NB4 (cell line): ENCODE results near the gene SIRPA.
"Not testable (repeated sequence)": the region's sequence is repeated elsewhere in the genome, so short reads cannot be mapped to it uniquely, and the experiment has no call there.

ENCODE experiments used
- DNase-seq: peaks from one replicate; pipeline ENCODE4 v3.0.0; 2010; ENCODE audit warnings: low read depth
- H3K4me3 ChIP-seq: one replicate; pipeline ENCODE4 v1.5.1; 2011; ENCODE audit warnings: mild to moderate bottlenecking, low read depth, low read length, moderate library complexity
- CTCF ChIP-seq: IDR thresholded peaks from one replicate; pipeline ENCODE4 v1.5.1; 2012; ENCODE audit warnings: low read depth, low read length
- MYC ChIP-seq: IDR thresholded peaks from 2 replicates; pipeline ENCODE4 v1.6.1; 2011; ENCODE audit warnings: low read depth, low read length
- POLR2A ChIP-seq: IDR thresholded peaks from 2 replicates; pipeline ENCODE4 v1.6.1; 2011; ENCODE audit warnings: mild to moderate bottlenecking; ENCODE audit not compliant: insufficient read length; ENCODE audit errors: extremely low read depth
- TF ChIP-seq, protein P1 (sequence below): IDR thresholded peaks from 2 replicates; pipeline ENCODE4 v1.6.1; 2011; ENCODE audit warnings: low read depth, low read length

SIRPA gene

GRCh38 chr20:1915725-1916124 is 20.5 kb downstream of the SIRPA start:
- DNase-seq, result no peak
- H3K4me3 ChIP-seq, result no peak overlapping the region
- TF ChIP-seq POLR2A (no peak), MYC (no peak), CTCF (no peak)
- TF ChIP-seq, protein P1, sequence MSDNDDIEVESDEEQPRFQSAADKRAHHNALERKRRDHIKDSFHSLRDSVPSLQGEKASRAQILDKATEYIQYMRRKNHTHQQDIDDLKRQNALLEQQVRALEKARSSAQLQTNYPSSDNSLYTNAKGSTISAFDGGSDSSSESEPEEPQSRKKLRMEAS, result no peak

DNA sequence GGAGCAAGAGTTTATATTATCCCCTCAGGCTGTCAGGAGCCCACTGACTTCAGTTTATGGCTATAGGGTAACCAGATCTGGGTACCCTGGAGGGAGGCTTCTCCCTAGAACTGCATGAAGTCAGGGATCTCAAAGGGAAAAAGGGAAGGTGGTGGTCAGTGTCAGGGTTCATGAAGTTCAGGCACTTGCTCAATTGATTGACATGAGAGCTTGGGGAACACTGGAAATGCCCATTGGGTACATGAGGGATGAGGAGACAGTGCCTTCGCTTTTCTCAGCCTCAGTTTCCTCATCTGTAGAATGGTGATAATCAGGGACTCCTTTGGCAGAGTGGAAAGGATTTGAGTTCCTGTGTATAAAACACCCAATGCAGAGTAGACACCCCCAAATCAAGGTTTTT is 22.6 kb downstream of the SIRPA start:
- TF ChIP-seq, protein P1, result no peak
- TF ChIP-seq POLR2A, result no peak
- TF ChIP-seq MYC, result no peak
- TF ChIP-seq CTCF, result no peak
- no peak for DNase-seq
- no peak overlapping the region for H3K4me3 ChIP-seq

GRCh38 chr20:1918491-1919165 is 23.4 kb downstream of the SIRPA start:
- DNase-seq, result no peak
- TF ChIP-seq POLR2A (no peak), MYC (no peak), CTCF (no peak)
- TF ChIP-seq, protein P1, result no peak
- no peak overlapping the region for H3K4me3 ChIP-seq

DNA sequence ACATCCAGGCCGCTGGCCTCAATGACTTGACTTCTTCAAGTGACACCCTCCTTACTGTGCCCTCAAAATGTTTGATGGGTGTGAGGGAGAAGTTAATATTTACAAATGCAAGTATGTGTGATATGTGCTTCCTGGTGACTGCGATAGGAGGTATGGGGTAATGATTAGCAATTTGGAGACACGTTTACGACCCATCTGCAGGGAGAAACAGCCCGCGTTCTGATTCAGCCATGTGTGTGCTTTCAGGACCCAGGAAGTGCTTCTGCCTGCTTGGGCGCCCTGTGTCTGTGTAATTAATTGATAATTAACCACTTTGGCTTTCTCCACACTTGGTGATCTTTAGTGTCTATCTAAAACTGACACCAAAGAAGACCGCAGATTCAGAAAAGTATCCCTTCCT is 25.0 kb downstream of the SIRPA start:
- no peak for DNase-seq
- H3K4me3 ChIP-seq, result no peak overlapping the region
- TF ChIP-seq CTCF (no peak), MYC (no peak)

- no peak overlapping the region for H3K4me3 ChIP-seq
- no peak for DNase-seq
- TF ChIP-seq, protein P1, result no peak
- TF ChIP-seq MYC, result no peak
- TF ChIP-seq POLR2A, result no peak
- TF ChIP-seq CTCF, result no peak
Measured at GRCh38 chr20:1920826-1921225, 25.6 kb downstream of the SIRPA start.

DNA sequence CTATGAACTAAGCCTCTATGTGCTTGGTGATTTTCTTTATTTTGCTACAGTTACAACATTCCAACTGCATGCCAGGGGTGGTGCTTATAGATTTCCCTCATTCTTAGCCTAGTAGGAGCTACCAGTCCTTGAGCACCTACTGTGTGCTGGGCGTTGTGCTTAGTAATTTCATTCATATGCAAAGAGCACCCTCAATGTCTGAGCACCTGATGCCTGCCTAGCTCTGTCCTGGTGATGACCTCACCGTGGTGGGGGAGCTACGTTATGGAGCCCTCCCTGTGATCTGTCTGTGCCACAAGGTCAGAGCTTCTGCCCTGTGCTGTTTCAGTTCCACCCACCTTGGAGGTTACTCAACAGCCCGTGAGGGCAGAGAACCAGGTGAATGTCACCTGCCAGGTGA is 26.8 kb downstream of the SIRPA start:
- DNase-seq, H3K4me3 ChIP-seq: not testable (repeated sequence)
